GM13977 (cell line): ENCODE measurements around the gene GUCY2C.

Experiments used
- DNase-seq: peaks from one replicate; pipeline ENCODE4 v3.0.0; 2012; ENCODE audit warnings: low spot score
- in situ Hi-C: fragments of 300-500 bp; cut with MboI; formaldehyde crosslinking; loops from one replicate; pipeline ENCODE4 v1.12.0; 2022; ENCODE audit warnings: low sequenced_read_pairs, low pct_unique_long_range_greater_than_20kb, mixed read lengths, inconsistent platforms; ENCODE audit not compliant: unreplicated experiment
- TF ChIP-seq, protein P1 (sequence below): IDR thresholded peaks from 2 replicates; pipeline ENCODE4 v1.5.1; 2012; ENCODE audit warnings: mild to moderate bottlenecking, control low read depth; ENCODE audit not compliant: insufficient read depth; ENCODE audit errors: extremely low read depth, missing control alignments

Gene GUCY2C

DNA sequence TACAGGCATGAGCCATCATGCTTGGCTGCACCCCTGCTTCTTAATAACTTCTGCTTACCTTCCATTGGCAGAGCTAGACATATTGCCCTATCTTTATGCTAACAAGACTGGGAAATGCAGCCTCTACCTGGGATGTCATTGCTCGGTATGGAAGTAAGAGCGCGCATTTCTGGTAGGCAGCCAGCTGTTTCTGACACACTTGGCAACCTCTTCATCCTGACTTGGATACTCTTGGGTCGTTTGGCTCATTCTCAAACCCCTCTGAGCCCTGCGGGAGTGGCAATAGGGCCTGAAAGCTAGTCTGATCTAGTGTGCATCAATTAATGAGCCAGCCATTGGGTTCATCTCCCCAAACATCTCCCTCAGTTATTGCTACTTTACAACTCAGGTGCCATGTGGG is 123.3 kb downstream of the GUCY2C start:
- in situ Hi-C loops, result no loop called here
- TF ChIP-seq, protein P1, sequence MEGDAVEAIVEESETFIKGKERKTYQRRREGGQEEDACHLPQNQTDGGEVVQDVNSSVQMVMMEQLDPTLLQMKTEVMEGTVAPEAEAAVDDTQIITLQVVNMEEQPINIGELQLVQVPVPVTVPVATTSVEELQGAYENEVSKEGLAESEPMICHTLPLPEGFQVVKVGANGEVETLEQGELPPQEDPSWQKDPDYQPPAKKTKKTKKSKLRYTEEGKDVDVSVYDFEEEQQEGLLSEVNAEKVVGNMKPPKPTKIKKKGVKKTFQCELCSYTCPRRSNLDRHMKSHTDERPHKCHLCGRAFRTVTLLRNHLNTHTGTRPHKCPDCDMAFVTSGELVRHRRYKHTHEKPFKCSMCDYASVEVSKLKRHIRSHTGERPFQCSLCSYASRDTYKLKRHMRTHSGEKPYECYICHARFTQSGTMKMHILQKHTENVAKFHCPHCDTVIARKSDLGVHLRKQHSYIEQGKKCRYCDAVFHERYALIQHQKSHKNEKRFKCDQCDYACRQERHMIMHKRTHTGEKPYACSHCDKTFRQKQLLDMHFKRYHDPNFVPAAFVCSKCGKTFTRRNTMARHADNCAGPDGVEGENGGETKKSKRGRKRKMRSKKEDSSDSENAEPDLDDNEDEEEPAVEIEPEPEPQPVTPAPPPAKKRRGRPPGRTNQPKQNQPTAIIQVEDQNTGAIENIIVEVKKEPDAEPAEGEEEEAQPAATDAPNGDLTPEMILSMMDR, result no peak
- DNase-seq, result no peak

DNA sequence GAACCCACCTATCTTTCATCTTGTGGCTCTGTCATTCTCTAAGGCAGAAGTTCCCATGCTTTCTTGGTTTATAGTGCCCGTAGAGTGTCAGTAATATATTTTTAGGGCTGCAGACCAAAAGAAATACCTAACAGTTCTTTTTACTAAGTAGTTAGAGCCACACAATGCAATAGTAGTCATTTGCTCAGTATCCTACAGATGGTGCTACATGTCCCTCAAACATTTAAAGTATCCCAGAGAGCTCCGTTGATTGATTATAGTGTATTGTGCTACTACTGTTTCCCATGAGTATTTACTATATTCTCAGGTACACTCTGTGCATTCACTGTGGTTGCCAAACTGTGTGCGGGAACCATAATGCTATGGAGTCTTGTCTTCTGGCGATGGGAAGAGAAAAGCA is 124.0 kb downstream of the GUCY2C start:
- no peak for DNase-seq
- in situ Hi-C loops, result no loop called here
- TF ChIP-seq, protein P1, result peak; percentile 33

DNA sequence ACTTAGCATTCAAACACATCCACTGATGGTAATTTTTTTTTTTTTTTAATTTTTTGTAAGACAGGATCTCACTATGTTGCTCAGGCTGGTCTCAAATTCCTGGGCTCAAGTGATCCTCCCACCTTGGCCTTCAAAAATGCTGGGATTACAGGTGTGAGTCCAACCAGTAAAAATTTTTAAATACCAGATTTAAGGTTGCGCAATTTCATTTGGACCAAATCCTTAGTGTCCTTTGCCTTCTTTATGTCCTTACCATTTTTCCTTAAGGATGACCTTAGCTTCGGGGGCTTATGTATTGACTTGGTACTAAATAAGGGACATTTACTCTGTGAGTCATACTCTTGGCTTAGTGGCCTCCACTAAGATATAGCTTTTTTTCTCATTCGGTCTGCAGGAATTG is 124.6 kb downstream of the GUCY2C start:
- TF ChIP-seq, protein P1, result no peak
- DNase-seq, result no peak
- in situ Hi-C loops, result no loop called here

DNA sequence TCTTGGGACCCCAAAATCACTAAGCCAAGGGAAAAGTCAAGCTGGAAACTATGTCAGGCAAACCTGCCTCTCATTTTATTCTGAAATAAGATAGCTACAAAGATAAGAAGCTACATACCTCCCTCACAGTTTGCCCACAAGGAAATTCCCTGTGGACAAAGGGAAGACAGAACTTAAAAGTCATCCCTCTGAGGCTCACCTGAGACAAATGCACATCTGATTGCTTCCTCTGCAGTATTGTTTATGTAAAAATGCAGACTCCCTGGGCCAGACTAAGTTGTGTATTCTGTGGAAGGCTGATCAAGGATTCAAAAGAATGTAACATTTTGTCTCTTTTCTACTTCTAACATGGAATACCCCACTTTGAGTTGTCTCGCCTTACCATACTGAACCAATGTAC is 126.2 kb downstream of the GUCY2C start:
- TF ChIP-seq, protein P1, result no peak
- in situ Hi-C loops, result no loop called here

DNA sequence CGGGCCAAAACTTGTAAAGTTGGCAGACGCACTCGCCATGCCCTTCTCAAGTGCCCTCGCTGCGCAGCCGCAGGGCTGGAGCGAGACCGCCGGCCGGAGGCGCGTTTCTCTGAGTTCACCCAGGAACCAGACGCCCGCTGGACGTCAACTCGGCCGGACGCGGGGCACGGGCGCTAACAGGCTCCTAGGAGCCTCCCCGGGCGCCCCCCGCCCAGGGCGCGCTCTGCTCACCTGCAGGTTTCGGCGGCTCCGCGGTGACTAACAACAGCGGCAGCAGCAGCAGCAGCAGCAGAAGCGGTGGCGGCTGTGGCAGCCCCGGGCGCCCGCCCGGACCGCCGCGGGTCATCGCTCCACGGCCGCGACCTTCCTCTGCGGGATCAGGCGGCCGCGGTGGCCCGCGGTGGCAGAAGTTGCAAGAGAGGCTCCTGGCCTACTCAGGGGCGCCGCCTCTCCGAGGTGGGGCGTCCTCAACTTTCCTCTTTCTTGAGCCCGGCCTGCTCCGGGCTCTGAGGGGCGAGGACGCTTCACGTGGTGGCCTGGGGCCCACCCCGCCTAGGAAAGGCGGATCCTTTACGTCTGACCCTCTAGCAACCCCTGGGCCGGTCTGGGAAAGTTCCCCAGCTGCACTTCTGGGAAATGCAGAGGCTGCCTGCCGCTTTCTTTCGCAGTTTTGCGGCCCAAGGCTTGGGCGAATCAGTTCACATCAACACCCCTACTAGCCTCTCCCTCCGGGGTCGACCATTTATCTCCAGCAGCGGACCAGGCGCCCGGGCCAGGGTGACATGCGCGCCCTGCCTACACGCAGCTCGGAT is 128.8 kb downstream of the GUCY2C start, which contains the start of gene PLBD1:
PLBD1 (minus strand) TSS at position 533 of the 812 bp plus-strand sequence; CDS start at position 346, 187 bp downstream.
- TF ChIP-seq, protein P1, result no peak
- DNase-seq, result peak; percentile 59
- in situ Hi-C loops, result no loop called here

More for the DNA sequence above, 126.2 kb downstream of the GUCY2C start:
- DNase-seq, result no peak

DNA sequence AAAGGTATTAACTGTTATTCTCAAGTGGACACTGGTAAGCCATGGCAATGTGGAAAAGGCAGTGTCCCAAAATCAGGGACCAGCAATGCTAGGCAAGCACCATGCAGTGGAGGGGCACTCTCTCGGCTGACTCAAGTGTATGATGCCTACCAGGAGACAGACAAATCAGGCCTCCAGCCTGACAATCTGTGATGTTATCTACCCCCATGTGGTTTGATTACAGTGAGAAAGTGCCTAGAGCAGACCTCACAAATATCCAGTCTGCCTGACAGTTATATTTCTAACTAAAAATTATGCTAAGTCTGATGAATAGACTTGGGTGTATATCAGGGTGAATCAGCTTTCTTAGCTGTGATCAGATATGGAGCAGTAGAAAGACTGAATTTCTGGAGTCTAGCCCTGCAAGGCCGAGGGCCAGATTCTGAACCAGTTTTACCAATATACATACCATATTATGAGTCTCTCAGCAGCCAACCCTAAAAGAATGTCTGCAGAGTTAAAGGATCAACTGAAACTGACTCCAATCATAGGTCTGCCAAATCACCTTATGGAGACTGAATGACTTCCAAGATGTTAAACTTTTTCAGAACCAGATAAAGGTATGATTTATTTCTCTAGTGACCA is 132.0 kb downstream of the GUCY2C start:
- in situ Hi-C loops, result no loop called here
- TF ChIP-seq, protein P1, result no peak
- no peak for DNase-seq
